Stimulated activated CD4-positive, alpha-beta T cell treated with anti-CD3 and anti-CD28 coated beads, TNF-alpha, amount 100 ng/mL, for 24 hours (primary cell): Measurements from ENCODE around the gene MAGEC1.
"Not testable (repeated sequence)": the region's sequence is repeated elsewhere in the genome, so short reads cannot be mapped to it uniquely, and the experiment has no call there.

Experiments used
- DNase-seq, 3 experiments: peaks; one replicate each; pipeline ENCODE4 v3.0.0-alpha.2; 2020; ENCODE audit warnings: low read depth in 3 of 3

The MAGEC1 gene, protein sequence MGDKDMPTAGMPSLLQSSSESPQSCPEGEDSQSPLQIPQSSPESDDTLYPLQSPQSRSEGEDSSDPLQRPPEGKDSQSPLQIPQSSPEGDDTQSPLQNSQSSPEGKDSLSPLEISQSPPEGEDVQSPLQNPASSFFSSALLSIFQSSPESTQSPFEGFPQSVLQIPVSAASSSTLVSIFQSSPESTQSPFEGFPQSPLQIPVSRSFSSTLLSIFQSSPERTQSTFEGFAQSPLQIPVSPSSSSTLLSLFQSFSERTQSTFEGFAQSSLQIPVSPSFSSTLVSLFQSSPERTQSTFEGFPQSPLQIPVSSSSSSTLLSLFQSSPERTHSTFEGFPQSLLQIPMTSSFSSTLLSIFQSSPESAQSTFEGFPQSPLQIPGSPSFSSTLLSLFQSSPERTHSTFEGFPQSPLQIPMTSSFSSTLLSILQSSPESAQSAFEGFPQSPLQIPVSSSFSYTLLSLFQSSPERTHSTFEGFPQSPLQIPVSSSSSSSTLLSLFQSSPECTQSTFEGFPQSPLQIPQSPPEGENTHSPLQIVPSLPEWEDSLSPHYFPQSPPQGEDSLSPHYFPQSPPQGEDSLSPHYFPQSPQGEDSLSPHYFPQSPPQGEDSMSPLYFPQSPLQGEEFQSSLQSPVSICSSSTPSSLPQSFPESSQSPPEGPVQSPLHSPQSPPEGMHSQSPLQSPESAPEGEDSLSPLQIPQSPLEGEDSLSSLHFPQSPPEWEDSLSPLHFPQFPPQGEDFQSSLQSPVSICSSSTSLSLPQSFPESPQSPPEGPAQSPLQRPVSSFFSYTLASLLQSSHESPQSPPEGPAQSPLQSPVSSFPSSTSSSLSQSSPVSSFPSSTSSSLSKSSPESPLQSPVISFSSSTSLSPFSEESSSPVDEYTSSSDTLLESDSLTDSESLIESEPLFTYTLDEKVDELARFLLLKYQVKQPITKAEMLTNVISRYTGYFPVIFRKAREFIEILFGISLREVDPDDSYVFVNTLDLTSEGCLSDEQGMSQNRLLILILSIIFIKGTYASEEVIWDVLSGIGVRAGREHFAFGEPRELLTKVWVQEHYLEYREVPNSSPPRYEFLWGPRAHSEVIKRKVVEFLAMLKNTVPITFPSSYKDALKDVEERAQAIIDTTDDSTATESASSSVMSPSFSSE

DNA sequence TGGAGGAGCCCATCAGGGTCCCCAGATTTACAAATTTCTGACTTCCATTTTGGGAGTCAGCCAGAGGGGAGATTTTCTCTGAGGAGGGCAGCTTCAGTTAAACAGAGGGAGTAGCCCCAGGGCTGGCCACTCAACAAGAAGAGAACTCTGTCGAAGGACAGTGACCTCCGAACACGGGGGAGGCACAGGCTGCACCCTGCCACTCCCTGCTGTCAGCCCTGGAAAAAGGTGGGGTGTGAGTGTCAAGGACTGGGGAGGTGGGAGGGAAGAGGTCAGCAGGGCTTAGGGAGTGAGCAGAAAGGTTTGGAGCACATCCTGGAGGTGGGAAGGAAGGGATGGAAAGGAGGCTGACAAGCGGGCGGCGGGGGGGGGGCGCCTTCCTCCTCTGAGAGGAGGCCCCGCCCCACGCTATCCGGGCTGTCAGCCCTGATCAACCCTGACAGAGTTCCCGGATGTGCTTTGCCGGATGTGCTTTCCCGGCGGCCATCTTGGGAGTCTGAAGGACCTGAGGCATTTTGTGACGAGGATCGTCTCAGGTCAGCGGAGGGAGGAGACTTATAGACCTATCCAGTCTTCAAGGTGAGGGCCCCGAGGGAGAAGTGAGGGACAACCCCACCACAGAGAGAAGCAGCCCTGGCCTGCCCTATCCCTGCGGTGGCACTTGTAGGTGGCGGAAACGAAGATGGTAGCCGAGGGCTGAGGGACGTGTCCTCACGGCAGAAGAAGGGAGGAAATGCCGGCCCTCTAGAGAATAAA is at the start of gene MAGEC1:
TSS of gene MAGEC1 (plus strand) at position 495 of the 756 bp plus-strand sequence. CDS start 1,179 bp downstream, outside the sequence.
- DNase-seq: no peak

DNA sequence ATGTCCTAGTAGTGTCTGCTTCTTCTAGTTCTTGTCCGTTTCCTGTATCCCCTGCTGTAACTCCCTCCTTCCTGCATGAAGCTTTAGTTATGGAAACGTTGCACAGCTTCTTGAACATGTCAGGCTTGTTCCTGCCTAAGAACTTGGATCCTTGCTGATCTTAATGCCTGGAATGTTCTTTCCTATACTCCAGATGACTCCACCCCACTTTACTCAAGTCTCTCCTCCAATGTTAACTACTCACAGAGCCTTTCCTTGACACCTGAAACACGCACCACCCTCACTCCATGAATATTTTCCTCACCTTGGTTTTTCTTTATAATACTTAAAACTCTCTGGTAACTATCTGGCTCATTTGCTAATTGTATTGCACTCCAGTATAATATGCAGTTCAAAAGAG is 46.2 kb upstream of the MAGEC1 start:
- no peak for DNase-seq

DNA sequence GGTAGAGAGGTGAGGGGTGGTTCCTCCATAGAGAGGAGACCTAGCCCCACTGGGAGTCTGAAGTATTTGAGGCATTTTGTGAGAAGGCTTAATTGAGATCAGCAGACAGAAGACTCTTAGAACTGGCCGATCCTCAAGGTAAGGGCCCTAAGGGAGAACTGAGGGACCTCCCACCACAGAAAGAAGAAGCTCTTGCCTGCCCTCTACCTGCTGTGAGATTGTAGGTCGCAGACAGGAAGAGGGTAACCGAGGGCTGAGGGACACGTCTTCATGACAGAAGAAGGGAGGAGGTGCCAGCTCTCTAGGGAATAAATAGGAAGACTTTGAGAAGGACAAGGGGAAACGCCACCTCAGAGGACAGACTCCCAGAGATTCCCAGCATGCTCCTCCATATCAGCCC is 24.1 kb upstream of the MAGEC1 start:
- DNase-seq: no peak

DNA sequence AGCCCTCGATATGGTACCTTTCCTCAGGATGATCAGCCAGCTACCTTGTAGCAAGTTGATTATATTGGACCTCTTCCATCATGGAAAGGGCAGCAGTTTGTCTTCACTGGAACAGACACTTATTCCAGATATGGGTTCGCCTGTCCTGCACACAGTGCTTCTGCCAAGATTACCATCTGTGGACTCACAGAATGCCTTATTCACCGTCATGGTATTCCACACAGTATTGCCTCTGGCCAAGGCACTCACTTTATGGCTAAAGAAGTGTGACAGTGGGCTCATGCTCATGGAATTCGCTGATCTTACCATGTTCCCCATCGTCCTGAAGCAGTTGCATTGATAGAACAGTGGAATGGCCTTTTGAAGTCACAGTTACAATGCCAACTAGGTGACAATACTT is 14.9 kb upstream of the MAGEC1 start:
- not testable (repeated sequence) for DNase-seq

DNA sequence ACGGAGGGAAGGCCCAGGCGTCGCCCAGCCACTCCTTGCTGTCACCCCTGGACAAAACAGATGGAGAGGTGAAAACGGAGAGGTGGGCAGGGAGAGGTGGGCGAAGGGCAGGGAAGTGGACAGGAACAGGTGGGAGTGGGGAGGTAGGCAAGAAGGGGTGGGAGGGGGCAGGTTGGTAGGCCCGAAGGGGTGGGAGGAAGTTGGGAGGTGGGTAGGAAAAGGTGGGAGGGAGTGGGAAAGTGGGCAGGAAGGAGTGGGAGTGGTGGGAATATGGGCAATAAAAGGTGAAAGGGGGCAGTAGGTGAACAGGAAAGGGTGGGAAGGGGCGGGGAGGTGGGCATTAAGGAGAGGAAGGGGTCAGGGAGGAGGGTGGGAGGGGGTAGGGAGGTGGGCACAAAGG is 9.0 kb upstream of the MAGEC1 start:
- no peak for DNase-seq

DNA sequence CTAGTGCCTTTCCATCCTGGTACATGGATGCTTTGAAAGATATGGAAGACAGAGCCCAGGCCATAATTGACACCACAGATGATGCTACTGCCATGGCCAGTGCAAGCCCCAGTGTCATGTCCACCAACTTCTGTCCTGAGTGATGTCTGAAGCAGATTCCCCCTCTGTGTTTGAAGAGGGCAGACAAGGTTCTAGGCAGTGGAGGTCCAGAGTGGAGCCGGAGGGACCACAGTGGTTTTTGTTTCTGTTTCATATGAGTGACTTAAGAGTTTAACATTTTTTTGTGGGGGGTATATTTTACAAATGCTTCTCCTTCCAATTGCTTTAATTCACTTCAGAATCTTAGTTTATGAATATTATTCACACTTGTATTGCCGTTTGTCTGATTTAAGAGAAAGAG is 6.0 kb upstream of the MAGEC1 start:
- DNase-seq: no peak

DNA sequence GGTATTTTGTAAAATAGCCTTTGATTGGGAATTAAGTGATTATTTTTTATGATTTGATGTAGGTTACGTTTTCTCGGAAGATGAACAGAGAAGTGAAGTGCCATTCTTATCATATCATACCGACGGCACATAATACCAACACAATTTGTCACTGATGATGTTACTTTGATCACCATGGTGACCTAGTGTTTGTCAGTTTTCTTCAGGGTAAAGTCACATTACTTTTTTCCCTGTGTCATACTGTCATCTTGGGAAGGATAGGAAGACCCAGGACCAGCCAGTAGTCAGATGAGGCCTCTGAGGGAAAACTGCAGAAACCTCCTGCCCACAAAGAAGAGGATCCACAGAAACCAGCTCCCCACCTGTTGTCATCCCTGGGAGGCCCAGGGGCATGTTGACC is 1.3 kb upstream of the MAGEC1 start:
- no peak for DNase-seq

DNA sequence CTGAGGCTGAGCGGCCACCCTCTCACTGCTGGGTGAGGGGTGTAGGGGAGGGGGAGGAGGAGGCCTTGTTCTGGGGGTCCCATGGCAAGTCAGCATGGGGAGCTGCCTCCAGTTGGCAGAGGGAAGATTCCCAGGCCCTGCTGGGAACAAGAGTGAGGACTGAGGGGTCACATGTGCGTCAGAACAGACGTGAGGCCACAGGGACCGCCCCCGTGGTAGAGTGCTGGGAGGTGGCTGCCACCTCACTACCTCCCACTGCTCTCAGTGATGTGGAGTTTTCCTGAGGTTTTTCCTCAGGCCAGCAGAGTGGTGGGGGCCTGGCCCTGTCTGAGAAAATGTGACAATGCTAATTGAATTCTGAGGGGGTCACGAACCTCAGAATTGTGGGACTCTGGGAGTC is 568 bp downstream of the MAGEC1 start:
- no peak for DNase-seq

DNA sequence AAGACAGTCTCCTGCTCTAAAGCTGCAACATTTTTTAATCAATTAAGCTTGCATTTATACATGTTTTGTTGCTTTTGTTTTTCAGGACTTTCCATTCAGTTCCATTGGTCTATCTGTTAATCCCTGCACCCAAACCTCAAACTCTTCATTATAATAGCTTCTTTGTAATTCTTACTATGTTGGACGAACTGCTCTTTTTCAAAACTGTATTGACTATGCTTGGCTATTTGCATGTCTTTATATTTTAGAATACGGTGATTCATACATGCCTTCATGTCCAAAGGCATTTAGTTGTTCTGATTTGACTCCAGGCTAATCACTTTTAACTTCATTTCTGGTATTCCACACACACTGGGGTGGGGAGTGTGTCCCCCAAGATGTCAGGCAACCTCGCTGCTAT is 14.1 kb downstream of the MAGEC1 start:
- DNase-seq: no peak

DNA sequence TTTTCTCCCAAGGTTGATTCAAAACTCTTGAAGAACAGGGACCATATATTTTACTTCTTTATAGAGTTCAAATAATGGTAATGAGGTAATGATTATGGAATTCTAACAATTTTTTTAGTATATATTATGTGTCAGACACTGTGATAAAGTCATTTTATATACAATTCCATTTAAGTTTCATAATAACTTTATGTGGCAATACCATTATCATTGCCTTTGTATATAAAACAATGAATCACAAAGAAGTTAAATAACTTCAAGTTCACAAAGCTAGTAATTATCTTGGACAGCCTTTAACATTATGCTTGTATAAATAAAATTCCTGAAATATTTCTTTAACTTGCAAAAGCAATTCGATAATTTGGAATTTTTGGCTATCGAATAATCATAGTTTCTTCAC is 20.6 kb downstream of the MAGEC1 start:
- DNase-seq: no peak

DNA sequence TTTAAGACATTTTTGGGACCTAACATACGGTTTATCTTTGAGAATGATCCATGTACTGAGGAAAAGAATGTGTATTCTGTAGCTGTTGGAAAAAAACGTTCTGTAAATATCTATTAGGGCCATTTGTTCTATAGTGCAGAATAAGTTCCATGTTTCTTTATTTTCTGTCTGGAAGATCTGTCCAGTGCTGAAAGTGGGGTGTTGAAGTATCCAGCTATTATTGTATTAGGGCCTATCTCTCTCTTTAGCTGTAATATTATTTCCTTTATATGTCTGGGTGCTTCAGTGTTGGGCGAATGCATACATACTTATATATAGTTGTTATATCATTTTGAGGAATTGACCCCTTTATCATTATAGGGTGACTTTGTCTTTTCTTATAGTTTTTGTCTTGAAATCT is 24.7 kb downstream of the MAGEC1 start:
- DNase-seq: no peak

DNA sequence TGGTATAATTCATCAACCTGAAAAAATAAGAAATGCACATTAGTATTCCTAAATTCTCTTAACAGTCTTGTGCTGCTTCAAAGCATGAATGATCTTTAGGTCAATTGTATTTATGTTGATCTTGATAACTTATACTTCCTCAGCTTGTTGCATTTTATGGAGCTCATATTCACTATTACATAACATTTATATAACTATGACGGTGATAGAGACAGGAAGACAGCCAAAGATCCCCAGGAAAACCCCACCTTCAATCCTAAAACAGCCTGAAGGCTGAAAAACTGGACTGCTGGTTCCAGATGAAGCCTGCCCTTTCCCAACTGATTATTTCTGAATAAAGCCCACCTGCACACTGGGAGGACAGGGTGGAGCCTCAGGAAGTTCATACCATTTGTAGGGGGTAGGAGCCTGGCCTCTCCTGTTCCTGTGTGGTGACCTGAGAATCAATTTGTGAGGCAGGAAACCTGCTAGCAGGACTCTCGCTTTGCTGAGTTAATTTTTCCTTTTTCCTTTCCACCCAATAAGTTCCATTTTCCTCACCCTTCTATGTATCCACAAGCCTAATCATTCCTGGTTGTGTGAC is 30.5 kb downstream of the MAGEC1 start:
- DNase-seq: no peak

DNA sequence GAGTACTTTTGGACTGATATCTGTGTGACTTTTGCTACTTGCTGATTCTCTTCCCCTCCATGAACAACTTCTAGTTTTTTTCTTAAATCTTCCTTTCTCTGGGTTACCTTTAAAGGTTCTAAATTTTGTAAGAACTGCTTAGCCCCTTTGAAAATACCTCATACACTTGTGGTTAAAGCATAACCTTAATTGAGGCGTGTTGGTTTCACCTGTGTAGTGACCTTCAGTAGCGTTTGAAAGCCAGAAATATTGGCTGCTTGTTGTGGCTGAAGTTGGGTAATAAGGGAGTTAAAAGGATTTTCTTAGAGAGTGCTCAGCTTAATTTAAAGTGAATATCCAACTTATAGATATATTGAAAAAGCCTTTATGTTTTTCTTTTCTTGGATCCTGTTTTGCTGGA is 32.0 kb downstream of the MAGEC1 start:
- DNase-seq: no peak

DNA sequence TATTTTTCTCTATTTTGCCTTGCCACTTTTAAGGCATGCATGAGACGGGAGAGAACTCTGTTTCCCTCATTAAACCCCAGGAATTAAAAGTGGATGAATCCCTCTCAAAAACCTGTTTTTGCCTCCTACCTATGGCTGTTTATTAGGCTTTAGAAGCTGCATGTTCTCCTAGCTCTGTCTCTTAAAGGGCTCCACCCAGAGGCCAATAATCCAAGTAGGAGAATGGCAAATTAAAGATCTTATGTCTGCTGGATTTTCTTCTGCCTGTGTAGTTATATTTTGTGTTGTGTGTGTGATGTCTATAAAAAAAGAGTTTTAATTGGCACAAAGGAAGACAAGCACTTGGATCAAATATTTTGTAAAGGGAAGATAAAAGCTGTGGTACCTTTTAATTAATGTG is 32.4 kb downstream of the MAGEC1 start:
- no peak for DNase-seq

DNA sequence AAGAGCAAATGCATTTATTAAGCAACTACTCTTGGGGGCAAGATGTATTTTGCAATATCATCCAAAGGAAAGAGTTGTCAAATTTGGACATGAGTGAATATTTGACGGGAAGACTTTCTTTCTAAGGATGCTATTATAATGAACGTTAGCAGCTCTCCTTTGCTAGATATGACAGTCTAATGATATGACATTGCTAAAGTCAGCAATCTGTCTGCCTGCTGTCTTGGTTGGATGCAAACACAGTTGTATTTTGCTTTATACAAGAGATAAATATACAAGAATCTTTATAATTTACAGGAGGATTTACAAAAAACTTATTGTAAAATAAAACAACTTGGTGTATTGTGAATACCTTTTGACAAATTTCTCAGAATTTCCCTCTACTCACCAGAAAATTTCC is 37.5 kb downstream of the MAGEC1 start:
- DNase-seq: no peak

DNA sequence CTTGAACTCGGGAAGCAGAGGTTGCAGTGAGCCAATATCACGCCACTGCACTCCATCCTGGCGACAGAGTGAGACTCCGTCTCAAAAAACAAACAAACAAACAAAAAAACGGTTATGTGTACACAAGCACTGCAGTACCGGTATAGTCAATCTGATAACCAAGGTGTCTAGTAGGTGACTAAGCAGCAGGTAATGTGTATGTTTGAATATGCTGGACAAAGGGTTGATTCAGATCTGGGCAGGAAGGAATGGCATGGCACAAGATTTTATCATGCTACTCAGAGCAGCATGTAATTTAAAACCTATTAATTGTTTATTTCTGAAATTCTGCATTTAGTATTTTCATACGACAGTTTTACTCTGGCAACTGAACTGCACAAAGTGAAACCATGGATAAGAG is 41.7 kb downstream of the MAGEC1 start:
- DNase-seq: no peak

DNA sequence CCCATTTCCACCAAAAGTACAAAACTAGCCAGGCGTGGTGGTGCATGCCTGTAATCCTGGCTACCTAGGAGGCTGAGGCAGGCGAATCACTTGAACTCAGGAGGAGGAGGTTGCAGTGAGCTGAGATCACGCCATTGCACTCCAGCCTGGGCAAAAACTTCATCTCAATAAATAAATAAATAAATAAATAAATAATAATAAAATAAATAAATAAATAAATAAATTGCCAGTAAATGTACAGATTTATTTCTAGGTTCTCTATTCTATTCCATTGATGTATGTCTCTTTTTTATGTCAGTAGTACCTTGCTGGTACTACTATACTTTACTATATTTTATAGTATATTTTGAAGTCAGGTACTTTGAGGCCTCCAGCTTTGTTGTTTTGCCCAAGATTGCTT is 43.7 kb downstream of the MAGEC1 start:
- no peak for DNase-seq

DNA sequence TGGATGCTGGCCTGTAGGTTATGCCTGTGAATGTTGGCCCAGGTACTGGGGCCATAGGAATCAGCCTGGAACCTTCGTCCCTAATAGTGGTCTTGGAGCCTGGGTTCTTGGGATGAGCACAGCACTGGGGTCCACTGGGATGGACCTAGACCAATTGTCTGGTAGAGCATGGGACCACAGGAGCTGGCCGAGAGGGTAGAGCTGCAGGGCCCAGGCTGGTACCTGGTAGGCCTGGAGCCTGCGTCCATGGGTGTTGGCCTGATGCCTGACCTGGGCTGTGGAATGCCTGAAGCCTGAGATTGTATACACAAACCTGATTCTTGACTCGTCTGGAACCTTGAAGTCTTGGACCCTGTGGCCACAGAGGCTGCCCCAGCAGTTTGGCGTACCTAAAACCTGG is 48.9 kb downstream of the MAGEC1 start:
- no peak for DNase-seq

DNA sequence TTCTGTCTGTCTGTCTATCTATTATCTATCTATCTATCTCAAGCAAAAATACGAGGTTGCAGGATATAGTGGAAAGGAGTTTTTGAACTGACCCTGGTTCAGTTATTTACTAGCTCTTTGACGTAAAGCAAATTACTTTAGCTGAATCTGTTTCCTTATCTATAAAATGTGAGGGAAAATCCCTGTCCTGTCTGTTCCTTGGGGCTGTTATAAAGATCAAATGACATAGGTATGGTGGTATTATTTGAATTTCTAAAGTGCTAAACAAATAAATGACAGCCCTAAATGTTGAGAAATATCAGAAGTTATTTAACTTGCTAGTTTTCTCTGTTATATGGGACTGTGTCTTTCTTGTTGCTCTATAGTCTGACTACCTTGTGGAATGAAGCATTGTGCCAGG is 55.0 kb downstream of the MAGEC1 start:
- DNase-seq: no peak
